K562 (cell line): ENCODE measurements around the gene IPPK. TPM values are rescaled to one million over a fixed set of nuclear protein-coding genes. Genes with fewer than 3 reads are reported as not detected.

Experiments
- ATAC-seq: fragments of 200-7000 bp; cut with Tn5 transposase; 3 replicates; pipeline ENCODE4 v1.9.1; 2020; ENCODE audit warnings: moderate library complexity
- BruUV-seq: library from RNA; stranded (reverse); fragments of 400-500 nt; replicated peaks from 2 replicates; lab custom pipeline; 2021; lab: Mats Ljungman, UMichigan
- CTCF ChIA-PET: fragments of 300-600 bp; formaldehyde crosslinking; extraction: SDS; loops from one replicate; lab custom pipeline; 2021; ENCODE audit warnings: low intra/inter-chr PET ratio; lab: Yijun Ruan, JAX
- POLR2A ChIA-PET: fragments of 300-600, 350-650 bp; sonication (Branson Sonifier 250); formaldehyde crosslinking; extraction: SDS; loops from one replicate; lab custom pipeline; 2021; ENCODE audit warnings: antibody characterized with exemption, inconsistent platforms; lab: Yijun Ruan, JAX
- DNase-seq, 4 experiments: peaks; one replicate each; pipeline versions ENCODE4 v3.0.0 to v3.0.0-alpha.2; 2011 to 2018; ENCODE audit warnings: low spot score in 3 of 4, mixed read lengths in 3 of 4; ENCODE audit errors: extremely low read depth in 1 of 4
- FAIRE-seq: peaks from 2 replicates; lab custom pipeline; 2011; peaks lifted over from hg19 to GRCh38; lab: Jason Lieb, UNC
- H2AFZ ChIP-seq: 2 replicates; pipeline ENCODE4 v1.6.0; 2011; ENCODE audit warnings: low read depth, low read length, control low read depth, inconsistent platforms
- H3K27ac ChIP-seq: fragments of 200-600 bp; 3 replicates; pipeline ENCODE4 v1.8.0; 2011; ENCODE audit warnings: low read depth, mild to moderate bottlenecking, control low read depth, inconsistent platforms, low read length, moderate library complexity, mixed read lengths; ENCODE audit errors: extremely low read depth
- H3K27me3 ChIP-seq, 2 experiments: fragments of 300-600 bp in 1 of 2; 2 replicates in 1 of 2; 3 replicates in 1 of 2; pipeline versions ENCODE4 v1.6.0 to v1.8.0; 2011; ENCODE audit warnings: inconsistent platforms in 2 of 2, low read length in 2 of 2, mild to moderate bottlenecking in 1 of 2, mixed read lengths in 1 of 2, moderate library complexity in 1 of 2; ENCODE audit not compliant: control insufficient read depth in 2 of 2, insufficient read depth in 2 of 2
- H3K36me3 ChIP-seq: fragments of 300-600 bp; 3 replicates; pipeline ENCODE4 v1.8.0; 2011; ENCODE audit warnings: mild to moderate bottlenecking, low read length, inconsistent platforms; ENCODE audit not compliant: control insufficient read depth, insufficient read depth
- H3K4me1 ChIP-seq, 2 experiments: fragments of 200-600 bp in 1 of 2; replicated peaks in 1 of 2; 2 replicates in 1 of 2; 3 replicates in 1 of 2; pipeline versions ENCODE4 v1.5.1 to v1.8.0; 2011; ENCODE audit warnings: inconsistent platforms in 2 of 2, low read length in 2 of 2, mild to moderate bottlenecking in 1 of 2, mixed read lengths in 1 of 2, moderate library complexity in 1 of 2; ENCODE audit not compliant: control insufficient read depth in 2 of 2, insufficient read depth in 2 of 2
- H3K4me2 ChIP-seq: 2 replicates; pipeline ENCODE4 v1.6.1; 2011; ENCODE audit warnings: low read length, control low read depth, inconsistent platforms, mixed read lengths; ENCODE audit not compliant: insufficient read depth
- H3K4me3 ChIP-seq: fragments of 200-600 bp; sonication (generic), shearing (Covaris generic); 2 replicates; pipeline ENCODE4 v1.5.1; 2016; ENCODE audit warnings: control low read depth, inconsistent platforms
- H3K79me2 ChIP-seq: fragments of 200-600 bp; 3 replicates; pipeline ENCODE4 v1.8.0; 2011; ENCODE audit warnings: low read length, inconsistent platforms; ENCODE audit not compliant: control insufficient read depth, insufficient read depth
- H3K9ac ChIP-seq, 2 experiments: 2 replicates each; pipeline versions ENCODE4 v1.6.0 to v1.6.1; 2011; ENCODE audit warnings: low read depth in 2 of 2, low read length in 2 of 2, control low read depth in 1 of 2, inconsistent platforms in 1 of 2, mild to moderate bottlenecking in 1 of 2, mixed read lengths in 1 of 2; ENCODE audit not compliant: insufficient read depth in 1 of 2
- H3K9me1 ChIP-seq: one replicate; pipeline ENCODE4 v1.6.0; 2011; ENCODE audit warnings: inconsistent platforms, mild to moderate bottlenecking, low read length, moderate library complexity; ENCODE audit not compliant: control insufficient read depth, insufficient read depth
- H3K9me3 ChIP-seq: replicated peaks from 2 replicates; pipeline ENCODE4 v1.5.1; 2011; ENCODE audit warnings: low read depth, low read length, inconsistent platforms; ENCODE audit not compliant: control insufficient read depth, insufficient read depth
- H4K20me1 ChIP-seq: replicated peaks from 2 replicates; pipeline ENCODE4 v1.6.1; 2011; ENCODE audit warnings: low read length, inconsistent platforms, mixed read lengths; ENCODE audit not compliant: control insufficient read depth, insufficient read depth
- BRD4 ChIP-seq: fragments of 200-600 bp; sonication (generic); IDR thresholded peaks from 2 replicates; pipeline ENCODE4 v1.6.1; 2017; ENCODE audit warnings: inconsistent platforms
- CREBBP ChIP-seq: IDR thresholded peaks from one replicate; pipeline ENCODE4 v1.6.1; 2012; ENCODE audit warnings: low read depth, mild to moderate bottlenecking, control low read depth, inconsistent platforms, low read length
- HOXB6 ChIP-seq: fragments of 250-450 bp; sonication (Bioruptor Pico); IDR thresholded peaks from 2 replicates; pipeline ENCODE4 v1.5.1; 2022; ENCODE audit warnings: mild to moderate bottlenecking, borderline replicate concordance
- MTA3 ChIP-seq: fragments of 450-650 bp; formaldehyde crosslinking; IDR thresholded peaks from 2 replicates; pipeline ENCODE4 v1.6.1; 2017; ENCODE audit warnings: mild to moderate bottlenecking, borderline replicate concordance
- NR1H2 ChIP-seq: sonication (generic); formaldehyde crosslinking; IDR thresholded peaks from 2 replicates; pipeline ENCODE4 v1.4.0; 2020; ENCODE audit warnings: mild to moderate bottlenecking, missing genetic modification reagents
- NR2F6 ChIP-seq: fragments of 450-650 bp; formaldehyde crosslinking; IDR thresholded peaks from 2 replicates; pipeline ENCODE4 v1.4.0; 2020; ENCODE audit warnings: mild to moderate bottlenecking
- POU5F1 ChIP-seq: fragments of 150-350 bp; IDR thresholded peaks from 2 replicates; pipeline ENCODE4 v1.6.1; 2014; ENCODE audit warnings: borderline replicate concordance, low read length, low read depth, mild to moderate bottlenecking; ENCODE audit not compliant: partially characterized antibody
- SMAD2 ChIP-seq: fragments of 150-350 bp; IDR thresholded peaks from 2 replicates; pipeline ENCODE4 v1.6.1; 2014; ENCODE audit warnings: low read depth, mild to moderate bottlenecking, low read length
- STAT5A ChIP-seq: IDR thresholded peaks from 2 replicates; pipeline ENCODE4 v1.6.1; 2012; ENCODE audit warnings: low read length, inconsistent platforms, borderline replicate concordance
- U2AF1 ChIP-seq: fragments of 200-400 bp; formaldehyde crosslinking; optimal IDR thresholded peaks from 2 replicates; pipeline ENCODE3; 2017; ENCODE audit warnings: mild to moderate bottlenecking, low read depth, low read length, moderate library complexity
- ZBTB33 ChIP-seq: sonication (generic); formaldehyde crosslinking; IDR thresholded peaks from 2 replicates; pipeline ENCODE4 v1.8.1; 2023; ENCODE audit warnings: mild to moderate bottlenecking, missing genetic modification reagents
- ZHX1 ChIP-seq: fragments of 150-350 bp; conservative IDR thresholded peaks from 2 replicates; pipeline ENCODE4 v1.6.1; 2014; ENCODE audit warnings: low read length
- ZNF184 ChIP-seq: sonication (generic); formaldehyde crosslinking; IDR thresholded peaks from 2 replicates; pipeline ENCODE4 v1.5.0; 2020; ENCODE audit warnings: missing genetic modification reagents
- ZNF584 ChIP-seq: fragments of 200-800 bp; sonication (Bioruptor generic); IDR thresholded peaks from 2 replicates; pipeline ENCODE4 v1.6.1; 2016; ENCODE audit warnings: low read depth, mild to moderate bottlenecking, missing genetic modification characterization, missing compliant biosample characterization
- ZNF764 ChIP-seq: fragments of 250-450 bp; sonication (Bioruptor Pico); IDR thresholded peaks from 2 replicates; pipeline ENCODE4 v1.4.0; 2020; ENCODE audit warnings: low read depth, mild to moderate bottlenecking, moderate library complexity
- WGBS: fragments of 100-300 bp; shearing (Covaris generic); methylation state at CpG from one replicate; pipeline ENCODE4 v1.1.6; 2016; ENCODE audit warnings: low coverage, mixed read lengths; ENCODE audit not compliant: insufficient coverage; ENCODE audit errors: missing lambda C conversion rate; 5-methylcytosine and 5-hydroxymethylcytosine counted together
- in situ Hi-C: fragments of 300-500 bp; cut with MboI; formaldehyde crosslinking; loops from 4 replicates; pipeline ENCODE4 v1.15.0; 2018; ENCODE audit warnings: inconsistent platforms, mixed read lengths
- intact Hi-C: fragments of 100-400 bp; cut with micrococcal nuclease; formaldehyde crosslinking; loops from 2 replicates; pipeline ENCODE4 v1.14.2; 2022
- polyA plus RNA-seq, 8 experiments: library from polyadenylated mRNA; depleted of rRNA in 4 of 8; stranded (reverse) in 5 of 8; unstranded in 3 of 8; fragments of >200 nt; fragmentation: Nextera tagmentation in 2 of 8; fragmentation: Illumina TruSeq in 1 of 8; extraction: Ambion mirVana in 2 of 8; extraction: Trizol in 1 of 8; gene quantifications; 2 replicates each; pipeline versions ENCODE4 v1.2.1 to v1.2.3, GENCODE V29; 2011 to 2014; ENCODE audit warnings: inconsistent platforms in 1 of 8, missing spikeins in 1 of 8
- total RNA-seq, 7 experiments: library from RNA; depleted of rRNA in 6 of 7; stranded (reverse); fragments of >200 nt in 6 of 7; fragmentation: Illumina TruSeq in 2 of 7; extraction: Trizol in 2 of 7; gene quantifications; 2 replicates each; pipeline versions ENCODE4 v1.2.1 to v1.2.3, GENCODE V29; 2011 to 2021; ENCODE audit warnings: low replicate concordance in 1 of 7

IPPK gene
- total and polyA plus RNA-seq, 9 of the 15 experiments (the other 6 are each of a cell fraction or from before 2014, with no cell fraction given): 3.1 to 22.2 (median 11.2) TPM

- no peak for ATAC-seq
- in situ Hi-C loops: loop anchor here (10.0 kb wide), 1 partner anchor 307 kb away; the partner anchor contains the start of genes CENPP and NOL8
- TF ChIP-seq ZNF584 (CRISPR knock-in tag) (no peak), NR1H2 (CRISPR knock-in tag) (no peak), HOXB6 (CRISPR knock-in tag) (no peak), ZHX1 (no peak), CREBBP (no peak), ZNF184 (CRISPR knock-in tag) (no peak), STAT5A (no peak), ZBTB33 (no peak), MTA3 (no peak), BRD4 (no peak), NR2F6 (CRISPR knock-in tag) (no peak), ZNF764 (CRISPR knock-in tag) (no peak), U2AF1 (no peak), SMAD2 (no peak), POU5F1 (no peak)
- TF ChIP-seq, all 486 proteins: peak for 0
- no peak overlapping the region for H3K4me3 ChIP-seq
- H3K9me1 ChIP-seq: no peaks in the 10 kb centered on the region
- no peak for DNase-seq
- intact Hi-C loops: loop anchor here (5.0 to 10.0 kb wide), 2 partner anchors 163 to 289 kb away; no protein-coding TSS in a partner anchor
- ChIA-PET POLR2A (no interaction called here), CTCF (interaction anchor here (0.5 kb wide), 1 partner anchor 1038 kb away, joined by 6 read pairs; no protein-coding TSS in a partner anchor)
- no peak overlapping the region for H2AFZ ChIP-seq
- 91% methylated on average over 13 of the region's 13 CpGs for WGBS
- H3K4me2 ChIP-seq: no peak overlapping the region
- H3K4me1 ChIP-seq: peaks cover 0 to 5% of the 10 kb centered on the region in 2 experiments; a peak in 1 of 5 replicates
- H3K9me3 ChIP-seq: no peaks in the 10 kb centered on the region
- H3K27ac ChIP-seq: no peak overlapping the region
- peaks cover 51% of the 10 kb centered on the region for H3K36me3 ChIP-seq
- H3K79me2 ChIP-seq: no peaks in the 10 kb centered on the region
- no peaks in the 10 kb centered on the region for H4K20me1 ChIP-seq
- H3K9ac ChIP-seq: no peak overlapping the region
- no TSS peak for BruUV-seq
- FAIRE-seq: no peak
- no peaks in the 10 kb centered on the region for H3K27me3 ChIP-seq
Measured at GRCh38 chr9:92631452-92632343, 38.2 kb downstream of the IPPK start.
